Stimulated activated CD4-positive, alpha-beta T cell treated with anti-CD3 and anti-CD28 coated beads, TNF-alpha, amount 100 ng/mL, for 1 hour (primary cell): Measurements from ENCODE around the gene TBC1D19.
"Not testable (repeated sequence)": the region's sequence is repeated elsewhere in the genome, so short reads cannot be mapped to it uniquely, and the experiment has no call there.

Source experiments
- DNase-seq, 3 donors: peaks; one replicate each; pipeline ENCODE4 v3.0.0-alpha.2; 2020; ENCODE audit warnings: low read depth in 3 of 3, low spot score in 1 of 3

The TBC1D19 gene

GRCh38 chr4:26679040-26679695 lies 95.3 kb downstream of the TBC1D19 start:
- not testable (repeated sequence) for DNase-seq

- no peak for DNase-seq
These were observed 98.6 kb downstream of the TBC1D19 start for GRCh38 chr4:26682436-26682835.

GRCh38 chr4:26685250-26685649 lies 101.4 kb downstream of the TBC1D19 start:
- DNase-seq: no peak

- DNase-seq: no peak
These were observed 103.8 kb downstream of the TBC1D19 start for GRCh38 chr4:26687728-26688127.

- no peak for DNase-seq
These were observed 106.6 kb downstream of the TBC1D19 start for GRCh38 chr4:26690506-26690905.

- no peak for DNase-seq
These were observed 108.3 kb downstream of the TBC1D19 start for GRCh38 chr4:26692014-26692726.

GRCh38 chr4:26694131-26694530 lies 110.2 kb downstream of the TBC1D19 start:
- DNase-seq: not testable (repeated sequence)

- DNase-seq: no peak
These were observed 116.2 kb downstream of the TBC1D19 start for GRCh38 chr4:26700110-26700509.

GRCh38 chr4:26701095-26701494 lies 117.2 kb downstream of the TBC1D19 start:
- no peak for DNase-seq

- DNase-seq: no peak
These were observed 117.9 kb downstream of the TBC1D19 start for GRCh38 chr4:26701786-26702227.

- DNase-seq: no peak
These were observed 123.5 kb downstream of the TBC1D19 start for GRCh38 chr4:26707342-26707741.

GRCh38 chr4:26709246-26709645 lies 125.4 kb downstream of the TBC1D19 start:
- DNase-seq: no peak

- no peak for DNase-seq
These were observed 129.8 kb downstream of the TBC1D19 start for GRCh38 chr4:26713563-26714151.

- DNase-seq: no peak
These were observed 131.9 kb downstream of the TBC1D19 start for GRCh38 chr4:26715636-26716242.

GRCh38 chr4:26717332-26717731 lies 133.4 kb downstream of the TBC1D19 start:
- no peak for DNase-seq

- DNase-seq: no peak
These were observed 136.2 kb downstream of the TBC1D19 start for GRCh38 chr4:26719954-26720552.

- DNase-seq: no peak
These were observed 137.8 kb downstream of the TBC1D19 start for GRCh38 chr4:26721685-26722084.

GRCh38 chr4:26723216-26723615 lies 139.3 kb downstream of the TBC1D19 start:
- DNase-seq: no peak

- DNase-seq: no peak
These were observed 140.7 kb downstream of the TBC1D19 start for GRCh38 chr4:26724534-26724933.

GRCh38 chr4:26726655-26727387 lies 142.9 kb downstream of the TBC1D19 start:
- no peak for DNase-seq

- no peak for DNase-seq
These were observed 144.0 kb downstream of the TBC1D19 start for GRCh38 chr4:26727844-26728243.
